ENCODE measurements around the gene FAM210A. TPM values are rescaled to one million over a fixed set of nuclear protein-coding genes. Genes with fewer than 3 reads are reported as not detected.

Gene FAM210A, protein sequence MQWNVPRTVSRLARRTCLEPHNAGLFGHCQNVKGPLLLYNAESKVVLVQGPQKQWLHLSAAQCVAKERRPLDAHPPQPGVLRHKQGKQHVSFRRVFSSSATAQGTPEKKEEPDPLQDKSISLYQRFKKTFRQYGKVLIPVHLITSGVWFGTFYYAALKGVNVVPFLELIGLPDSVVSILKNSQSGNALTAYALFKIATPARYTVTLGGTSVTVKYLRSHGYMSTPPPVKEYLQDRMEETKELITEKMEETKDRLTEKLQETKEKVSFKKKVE
- 8.2 and 9.2 TPM in 2 replicates for polyA plus RNA-seq (2013)

DNA sequence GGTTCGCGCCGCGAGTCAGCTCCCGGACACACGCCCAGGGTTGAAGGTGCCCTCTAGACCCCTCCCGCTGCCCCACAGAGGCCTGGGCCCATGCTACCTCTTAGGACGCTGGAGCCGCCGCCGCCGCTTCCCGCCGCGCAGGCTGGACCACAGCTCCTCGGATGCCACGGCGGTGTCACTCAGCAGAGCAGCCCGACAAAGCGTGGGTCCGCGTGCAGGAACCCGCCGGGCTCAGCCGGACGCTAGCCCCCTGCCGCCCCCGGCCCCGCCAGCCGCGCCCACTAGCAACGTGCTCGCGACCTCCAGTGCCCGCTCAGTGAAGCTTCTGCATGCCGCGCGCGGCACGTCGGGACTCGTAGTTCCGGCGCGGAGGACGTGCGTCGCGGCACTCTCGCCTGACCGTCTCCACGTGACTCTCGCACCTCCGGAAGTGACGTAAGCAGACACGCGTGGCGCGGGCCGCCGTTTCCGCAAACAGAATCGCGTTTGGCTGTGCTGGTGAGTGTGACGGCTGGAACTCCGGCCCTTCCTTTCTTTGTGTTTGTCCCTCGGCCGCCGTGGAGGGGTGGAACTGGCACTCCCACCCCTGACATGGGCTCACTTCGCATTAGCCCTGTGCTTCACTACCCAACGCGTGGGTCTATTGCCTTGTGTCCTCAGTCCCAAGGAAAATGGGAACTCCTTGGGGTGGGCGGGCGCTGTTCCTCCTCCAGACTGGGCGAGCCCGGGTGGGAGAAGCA, at the start of gene FAM210A, which contains the start of gene RNMT:
Gene FAM210A, minus strand, starts transcription at position 327 of the 740 bp plus-strand sequence. CDS start 44,481 bp downstream, outside the sequence.
Gene RNMT, plus strand, starts transcription at position 442 of the 740 bp plus-strand sequence. CDS start 4,845 bp downstream, outside the sequence.
- H3K9ac ChIP-seq (ENCODE audit: low read length) = peak within 1 kb of the TSS; percentile 91
- H3K23ac ChIP-seq (ENCODE audit: low read length) = peak within 1 kb of the TSS; percentile 54
- peak within 1 kb of the TSS; percentile 40 for H4K12ac ChIP-seq (ENCODE audit: low read depth, low read length)
- H3K27ac ChIP-seq (ENCODE audit: low read depth, low read length) = peak within 1 kb of the TSS; percentile 61
- H3K79me2 ChIP-seq (ENCODE audit: control insufficient read depth, insufficient read depth, low read length, poor library complexity) = peaks cover 5% of the 10 kb centered on the region
- H4K91ac ChIP-seq (ENCODE audit: low read depth, low read length) = peak within 1 kb of the TSS; percentile 65
- peaks cover 6% of the 10 kb centered on the region for H3K79me1 ChIP-seq (ENCODE audit: low read length)
- H3K36me3 ChIP-seq (ENCODE audit: control insufficient read depth in 1 of 2, insufficient read depth in 2 of 2, low read length in 2 of 2) = no peaks in the 10 kb centered on the region
- peak within 1 kb of the TSS; percentile 56 for H3K14ac ChIP-seq (ENCODE audit: low read length)
- H2BK12ac ChIP-seq (ENCODE audit: low read length) = no peak within 1 kb of the TSS
- no peaks in the 10 kb centered on the region for H3K27me3 ChIP-seq (ENCODE audit: insufficient read depth, low read length)
- H2AFZ ChIP-seq (ENCODE audit: insufficient read depth, low read length, poor library complexity) = peak within 1 kb of the TSS; percentile 71
- peak within 1 kb of the TSS; percentile 5 for H2BK120ac ChIP-seq (ENCODE audit: insufficient read depth, low read length, poor library complexity)
- peak within 1 kb of the TSS; percentile 73 for H4K8ac ChIP-seq (ENCODE audit: low read depth, low read length)
- H3K9me3 ChIP-seq (ENCODE audit: insufficient read depth, low read depth, low read length) = no peaks in the 10 kb centered on the region
- peak within 1 kb of the TSS; percentile 96 for H3K4me3 ChIP-seq (ENCODE audit: low read depth, low read length)
- DNase-seq = peak; percentile 92 to 98
- peak within 1 kb of the TSS; percentile 58 for H3K18ac ChIP-seq (ENCODE audit: low read length)
- peak within 1 kb of the TSS; percentile 9 for H3K4ac ChIP-seq (ENCODE audit: low read depth, low read length)
- peak within 1 kb of the TSS; percentile 99 for H3K4me2 ChIP-seq (ENCODE audit: low read length)
- peak within 1 kb of the TSS; percentile 17 for H2BK5ac ChIP-seq (ENCODE audit: low read depth, low read length, poor library complexity)
- WGBS (ENCODE audit: extremely low coverage, insufficient coverage, insufficient read length) = no CpG with 5 or more reads among the region's 76 CpGs
- no peak within 1 kb of the TSS for H2AK5ac ChIP-seq (ENCODE audit: low read length)
- H3K4me1 ChIP-seq (ENCODE audit: control insufficient read depth in 1 of 2, insufficient read depth in 2 of 2, low read length in 2 of 2) = peaks cover 0 to 6% of the 10 kb centered on the region in 2 experiments

DNA sequence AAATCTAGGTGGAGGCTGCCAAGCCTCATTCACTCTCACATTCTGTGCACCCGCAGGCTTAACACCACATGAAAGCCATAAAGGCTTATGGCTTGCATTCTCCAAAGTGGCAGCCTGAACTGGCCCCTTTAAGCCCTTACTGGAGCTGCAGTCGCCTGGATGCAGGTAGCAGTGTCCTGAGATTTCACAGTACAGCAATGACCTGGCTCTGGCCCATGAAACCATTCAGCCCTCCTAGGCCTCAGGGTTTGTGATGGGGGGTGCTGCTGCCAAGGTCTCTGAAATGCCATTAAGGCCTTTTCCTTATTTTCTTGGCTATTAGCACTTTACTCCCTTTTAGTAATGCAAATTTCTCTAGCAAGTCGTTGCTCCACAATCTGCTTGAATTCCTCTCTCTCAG, 48.7 kb upstream of the FAM210A start:
- WGBS (ENCODE audit: extremely low coverage, insufficient coverage, insufficient read length) = no CpG with 5 or more reads among the region's 3 CpGs
- no peak overlapping the region for H3K9ac ChIP-seq (ENCODE audit: low read length)

DNA sequence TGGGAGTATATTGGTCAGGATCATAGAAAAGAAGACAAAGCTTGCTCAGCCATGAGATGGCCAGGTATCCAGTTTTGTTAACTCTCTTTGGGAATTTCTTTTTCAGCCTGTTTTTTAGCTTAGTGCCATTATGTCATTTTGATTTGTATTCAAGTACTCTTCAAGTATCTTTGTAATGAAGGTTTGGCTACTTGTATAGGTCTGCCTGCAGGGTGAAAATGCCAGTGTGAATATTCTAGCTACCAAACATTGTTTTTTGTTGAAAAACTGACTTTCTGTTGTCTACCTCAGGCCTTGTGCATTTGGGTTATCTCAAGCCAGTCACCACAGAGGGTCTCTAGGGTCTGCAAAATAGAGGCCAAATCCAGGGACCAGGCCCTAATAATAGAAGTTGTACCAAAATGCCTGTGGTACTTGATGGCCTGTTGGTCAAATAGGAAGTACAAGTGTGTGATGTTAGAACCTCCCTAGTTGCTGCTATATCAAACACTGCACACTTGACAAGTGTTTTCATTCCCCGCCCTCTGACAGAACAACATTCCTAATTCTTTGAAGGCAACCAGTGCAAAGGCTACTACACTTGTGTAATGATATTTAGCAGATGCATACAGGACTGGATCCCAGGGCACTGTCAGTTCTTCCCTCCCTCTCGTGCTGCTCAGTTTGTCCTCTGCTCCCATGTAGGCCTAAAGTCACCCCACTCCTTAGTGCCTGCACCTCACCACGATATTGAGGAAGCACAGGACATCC, 36.5 kb upstream of the FAM210A start:
- Histone ChIP-seq H3K4me2 (ENCODE audit: low read length) (no peak overlapping the region), H2AFZ (ENCODE audit: insufficient read depth, low read length, poor library complexity) (no peak overlapping the region), H3K4me1 (ENCODE audit: control insufficient read depth in 1 of 2, insufficient read depth in 2 of 2, low read length in 2 of 2) (no peaks in the 10 kb centered on the region), H2BK5ac (ENCODE audit: low read depth, low read length, poor library complexity) (no peak overlapping the region), H3K4me3 (ENCODE audit: low read depth, low read length) (no peak overlapping the region), H3K27me3 (ENCODE audit: insufficient read depth, low read length) (no peaks in the 10 kb centered on the region), H3K79me1 (ENCODE audit: low read length) (no peaks in the 10 kb centered on the region), H4K8ac (ENCODE audit: low read depth, low read length) (no peak overlapping the region), H3K9me3 (ENCODE audit: insufficient read depth, low read depth, low read length) (peaks cover 10% of the 10 kb centered on the region), H3K36me3 (ENCODE audit: control insufficient read depth in 1 of 2, insufficient read depth in 2 of 2, low read length in 2 of 2) (peaks cover 7 to 14% of the 10 kb centered on the region in 2 experiments), H3K79me2 (ENCODE audit: control insufficient read depth, insufficient read depth, low read length, poor library complexity) (no peaks in the 10 kb centered on the region), H3K23ac (ENCODE audit: low read length) (no peak overlapping the region), H3K14ac (ENCODE audit: low read length) (no peak overlapping the region), H3K4ac (ENCODE audit: low read depth, low read length) (no peak overlapping the region), H3K27ac (ENCODE audit: low read depth, low read length) (no peak overlapping the region), H2AK5ac (ENCODE audit: low read length) (no peak overlapping the region), H3K18ac (ENCODE audit: low read length) (no peak overlapping the region), H2BK12ac (ENCODE audit: low read length) (no peak overlapping the region), H2BK120ac (ENCODE audit: insufficient read depth, low read length, poor library complexity) (no peak overlapping the region), H4K91ac (ENCODE audit: low read depth, low read length) (no peak overlapping the region), H4K12ac (ENCODE audit: low read depth, low read length) (no peak overlapping the region), H3K9ac (ENCODE audit: low read length) (no peak overlapping the region)
- DNase-seq = peak; percentile 35 to 76
- WGBS (ENCODE audit: extremely low coverage, insufficient coverage, insufficient read length) = no CpG with 5 or more reads among the region's 3 CpGs

More for the DNA sequence above, 48.7 kb upstream of the FAM210A start:
- Histone ChIP-seq H3K23ac (ENCODE audit: low read length) (no peak overlapping the region), H2BK5ac (ENCODE audit: low read depth, low read length, poor library complexity) (no peak overlapping the region), H2BK120ac (ENCODE audit: insufficient read depth, low read length, poor library complexity) (no peak overlapping the region), H2BK12ac (ENCODE audit: low read length) (no peak overlapping the region), H3K36me3 (ENCODE audit: control insufficient read depth in 1 of 2, insufficient read depth in 2 of 2, low read length in 2 of 2) (no peaks in the 10 kb centered on the region), H4K8ac (ENCODE audit: low read depth, low read length) (no peak overlapping the region), H3K4ac (ENCODE audit: low read depth, low read length) (no peak overlapping the region), H3K79me2 (ENCODE audit: control insufficient read depth, insufficient read depth, low read length, poor library complexity) (no peaks in the 10 kb centered on the region), H3K9me3 (ENCODE audit: insufficient read depth, low read depth, low read length) (no peaks in the 10 kb centered on the region), H3K4me3 (ENCODE audit: low read depth, low read length) (no peak overlapping the region), H3K79me1 (ENCODE audit: low read length) (no peaks in the 10 kb centered on the region), H4K91ac (ENCODE audit: low read depth, low read length) (no peak overlapping the region), H2AFZ (ENCODE audit: insufficient read depth, low read length, poor library complexity) (no peak overlapping the region), H3K14ac (ENCODE audit: low read length) (no peak overlapping the region), H4K12ac (ENCODE audit: low read depth, low read length) (no peak overlapping the region), H3K18ac (ENCODE audit: low read length) (no peak overlapping the region), H2AK5ac (ENCODE audit: low read length) (no peak overlapping the region), H3K27ac (ENCODE audit: low read depth, low read length) (no peak overlapping the region), H3K27me3 (ENCODE audit: insufficient read depth, low read length) (no peaks in the 10 kb centered on the region), H3K4me1 (ENCODE audit: control insufficient read depth in 1 of 2, insufficient read depth in 2 of 2, low read length in 2 of 2) (no peaks in the 10 kb centered on the region), H3K4me2 (ENCODE audit: low read length) (no peak overlapping the region)
- DNase-seq = no peak

DNA sequence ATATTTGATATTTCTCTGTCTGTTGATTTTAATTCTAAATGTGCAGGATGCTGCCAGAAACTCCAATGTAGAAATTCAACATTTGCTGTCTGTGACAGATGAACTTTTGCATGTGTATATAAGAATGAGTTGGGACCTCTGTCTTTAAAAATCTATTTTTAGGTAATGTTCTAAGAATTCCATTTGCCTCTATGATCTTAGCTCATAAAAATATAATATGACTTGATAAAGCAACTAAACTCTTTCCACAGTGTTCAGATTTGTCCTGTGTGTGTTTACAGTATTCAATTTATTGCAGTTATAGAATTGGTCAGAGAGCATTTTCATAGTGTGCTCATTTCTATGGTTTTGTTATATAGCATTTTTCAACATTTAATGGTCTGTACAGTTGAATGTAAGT, 33.7 kb upstream of the FAM210A start:
- no peak overlapping the region for H2AK5ac ChIP-seq (ENCODE audit: low read length)
- no peaks in the 10 kb centered on the region for H3K79me2 ChIP-seq (ENCODE audit: control insufficient read depth, insufficient read depth, low read length, poor library complexity)
- H3K14ac ChIP-seq (ENCODE audit: low read length) = no peak overlapping the region
- peaks cover 4 to 16% of the 10 kb centered on the region in 2 experiments for H3K36me3 ChIP-seq (ENCODE audit: control insufficient read depth in 1 of 2, insufficient read depth in 2 of 2, low read length in 2 of 2)
- no peak overlapping the region for H3K23ac ChIP-seq (ENCODE audit: low read length)
- H2BK12ac ChIP-seq (ENCODE audit: low read length) = no peak overlapping the region
- H3K79me1 ChIP-seq (ENCODE audit: low read length) = no peaks in the 10 kb centered on the region
- no peak overlapping the region for H4K8ac ChIP-seq (ENCODE audit: low read depth, low read length)
- no peak overlapping the region for H2BK120ac ChIP-seq (ENCODE audit: insufficient read depth, low read length, poor library complexity)
- H3K27ac ChIP-seq (ENCODE audit: low read depth, low read length) = no peak overlapping the region
- no peak overlapping the region for H3K9ac ChIP-seq (ENCODE audit: low read length)
- H3K4me1 ChIP-seq (ENCODE audit: control insufficient read depth in 1 of 2, insufficient read depth in 2 of 2, low read length in 2 of 2) = no peaks in the 10 kb centered on the region
- H3K18ac ChIP-seq (ENCODE audit: low read length) = no peak overlapping the region
- no peak overlapping the region for H3K4me3 ChIP-seq (ENCODE audit: low read depth, low read length)
- no peak overlapping the region for H3K4me2 ChIP-seq (ENCODE audit: low read length)
- H4K12ac ChIP-seq (ENCODE audit: low read depth, low read length) = no peak overlapping the region
- H4K91ac ChIP-seq (ENCODE audit: low read depth, low read length) = no peak overlapping the region
- peaks cover 3% of the 10 kb centered on the region for H3K9me3 ChIP-seq (ENCODE audit: insufficient read depth, low read depth, low read length)
- H3K27me3 ChIP-seq (ENCODE audit: insufficient read depth, low read length) = no peaks in the 10 kb centered on the region
- DNase-seq = no peak
- H2BK5ac ChIP-seq (ENCODE audit: low read depth, low read length, poor library complexity) = no peak overlapping the region
- no peak overlapping the region for H3K4ac ChIP-seq (ENCODE audit: low read depth, low read length)
- H2AFZ ChIP-seq (ENCODE audit: insufficient read depth, low read length, poor library complexity) = no peak overlapping the region
